ENCODE measurements around the gene DDR1.

- TF ChIP-seq SPI1 (IDR thresholded peaks at IDR 0.05; ENCODE audit: low read depth, low read length) (no peak), POLR2A (IDR thresholded peaks at IDR 0.05; ENCODE audit: low read depth, low read length) (no peak), TAF1 (IDR thresholded peaks at IDR 0.05; ENCODE audit: low read depth, low read length) (no peak), POLR2AphosphoS5 (IDR thresholded peaks at IDR 0.05; ENCODE audit: low read depth, low read length) (no peak), POU2F2 (IDR thresholded peaks at IDR 0.05; ENCODE audit: low read depth, low read length) (no peak)
These were observed 3.5 kb upstream of the DDR1 start for GRCh38 chr6:30880698-30881252.

Measured in GM12891 (cell line).